ENCODE data around the gene CCNH. TPM values are rescaled to one million over a fixed set of nuclear protein-coding genes. Genes with fewer than 3 reads are reported as not detected.

CCNH gene
- total RNA-seq, 2 experiments from 2014 or later = 75.9 to 98.4 TPM

- Histone ChIP-seq H3K9me2 (ENCODE audit: insufficient read depth, low read length) (no peaks in the 10 kb centered on the region), H2AFZ (ENCODE audit: low read length) (no peak overlapping the region), H3K4me3 (ENCODE audit: low read depth, low read length, poor library complexity, severe bottlenecking) (no peak overlapping the region), H3K9me3 (ENCODE audit: low read length) (no peaks in the 10 kb centered on the region), H3K27ac (ENCODE audit: low read depth, low read length, poor library complexity, severe bottlenecking) (no peak overlapping the region), H3K36me3 (ENCODE audit: insufficient read depth, low read length) (peaks cover 98% of the 10 kb centered on the region), H3K4me1 (ENCODE audit: insufficient read depth, low read length, poor library complexity, severe bottlenecking) (no peaks in the 10 kb centered on the region), H3K4me2 (ENCODE audit: low read length) (no peak overlapping the region), H3K79me2 (ENCODE audit: insufficient read depth, low read depth, low read length) (no peaks in the 10 kb centered on the region), H4K20me1 (ENCODE audit: insufficient read depth, low read length) (peaks cover 7% of the 10 kb centered on the region; the same call in 1 of the 2 replicates)
- POLR2A ChIA-PET = interaction anchor here (1.3 to 2.4 kb wide), 2 partner anchors 10 to 18 kb away, joined by 4 to 9 read pairs; no protein-coding TSS in a partner anchor
- CTCF ChIA-PET (ENCODE audit: unreplicated experiment) = no interaction called here
- intact Hi-C loops (cut with micrococcal nuclease; ENCODE audit: unreplicated experiment) = no loop called here
- TF ChIP-seq EZH2phosphoT487 (IDR thresholded peaks at IDR 0.05; ENCODE audit: borderline replicate concordance, low read depth, low read length) = no peak
- TF ChIP-seq CTCF (conservative IDR thresholded peaks at IDR 0.05; ENCODE audit: low read length) = no peak
- no peak for DNase-seq (ENCODE audit: low spot score)
- no TSS peak for BruUV-seq (replicated peaks)
Measured at GRCh38 chr5:87389296-87390034, 23.3 kb downstream of the CCNH start.

DNA sequence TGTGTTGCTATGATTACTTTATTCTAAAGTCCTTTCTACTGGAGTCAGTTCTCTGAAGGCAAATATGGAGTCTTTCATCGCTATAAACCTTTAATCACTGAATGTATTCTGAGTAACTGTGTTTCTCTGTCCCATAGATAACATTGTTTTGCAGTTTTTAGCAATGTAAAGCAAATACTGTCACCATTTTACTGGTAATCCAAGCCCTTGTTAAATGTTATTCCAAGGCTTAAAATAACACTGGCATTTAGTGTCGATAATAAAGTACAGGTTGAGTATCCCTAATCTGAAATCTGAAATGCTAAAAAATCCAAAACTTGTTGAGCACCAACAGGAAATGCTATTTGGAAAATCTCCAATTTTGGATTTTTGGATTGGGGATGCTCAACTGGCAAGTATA is 24.6 kb downstream of the CCNH start:
- Histone ChIP-seq H3K4me2 (ENCODE audit: low read length) (no peak overlapping the region), H3K9me3 (ENCODE audit: low read length) (no peaks in the 10 kb centered on the region), H2AFZ (ENCODE audit: low read length) (no peak overlapping the region), H3K79me2 (ENCODE audit: insufficient read depth, low read depth, low read length) (no peaks in the 10 kb centered on the region), H3K9me2 (ENCODE audit: insufficient read depth, low read length) (no peaks in the 10 kb centered on the region), H3K4me3 (ENCODE audit: low read depth, low read length, poor library complexity, severe bottlenecking) (no peak overlapping the region), H3K36me3 (ENCODE audit: insufficient read depth, low read length) (peaks cover 99% of the 10 kb centered on the region), H3K27ac (ENCODE audit: low read depth, low read length, poor library complexity, severe bottlenecking) (no peak overlapping the region), H4K20me1 (ENCODE audit: insufficient read depth, low read length) (peaks cover 7% of the 10 kb centered on the region; the same call in 1 of the 2 replicates), H3K4me1 (ENCODE audit: insufficient read depth, low read length, poor library complexity, severe bottlenecking) (no peaks in the 10 kb centered on the region)
- CTCF ChIA-PET (ENCODE audit: unreplicated experiment) = no interaction called here
- no TSS peak for BruUV-seq (replicated peaks)
- POLR2A ChIA-PET = no interaction called here
- TF ChIP-seq EZH2phosphoT487 (IDR thresholded peaks at IDR 0.05; ENCODE audit: borderline replicate concordance, low read depth, low read length) (no peak), CTCF (conservative IDR thresholded peaks at IDR 0.05; ENCODE audit: low read length) (no peak)
- intact Hi-C loops (cut with micrococcal nuclease; ENCODE audit: unreplicated experiment) = no loop called here
- no peak for DNase-seq (ENCODE audit: low spot score)

- no TSS peak for BruUV-seq (replicated peaks)
- ChIA-PET POLR2A (interaction anchor here (1.0 kb wide), 1 partner anchor 17 kb away, joined by 5 read pairs; no protein-coding TSS in a partner anchor), CTCF (ENCODE audit: unreplicated experiment) (no interaction called here)
- no peak overlapping the region for H3K4me3 ChIP-seq (ENCODE audit: low read depth, low read length, poor library complexity, severe bottlenecking)
- no peak for DNase-seq (ENCODE audit: low spot score)
- H2AFZ ChIP-seq (ENCODE audit: low read length) = no peak overlapping the region
- no peak overlapping the region for H3K27ac ChIP-seq (ENCODE audit: low read depth, low read length, poor library complexity, severe bottlenecking)
- H4K20me1 ChIP-seq (ENCODE audit: insufficient read depth, low read length) = peaks cover 7% of the 10 kb centered on the region; the same call in 1 of the 2 replicates
- H3K9me3 ChIP-seq (ENCODE audit: low read length) = no peaks in the 10 kb centered on the region
- H3K9me2 ChIP-seq (ENCODE audit: insufficient read depth, low read length) = no peaks in the 10 kb centered on the region
- H3K79me2 ChIP-seq (ENCODE audit: insufficient read depth, low read depth, low read length) = no peaks in the 10 kb centered on the region
- H3K4me2 ChIP-seq (ENCODE audit: low read length) = no peak overlapping the region
- H3K36me3 ChIP-seq (ENCODE audit: insufficient read depth, low read length) = peaks cover 99% of the 10 kb centered on the region
- TF ChIP-seq EZH2phosphoT487 (IDR thresholded peaks at IDR 0.05; ENCODE audit: borderline replicate concordance, low read depth, low read length) (no peak), CTCF (conservative IDR thresholded peaks at IDR 0.05; ENCODE audit: low read length) (no peak)
- intact Hi-C loops (cut with micrococcal nuclease; ENCODE audit: unreplicated experiment) = no loop called here
- H3K4me1 ChIP-seq (ENCODE audit: insufficient read depth, low read length, poor library complexity, severe bottlenecking) = no peaks in the 10 kb centered on the region
Measured at GRCh38 chr5:87385802-87386201, 26.9 kb downstream of the CCNH start.
